ENCODE results near the gene TMEM82.
"Not testable (repeated sequence)": the region's sequence is repeated elsewhere in the genome, so short reads cannot be mapped to it uniquely, and the experiment has no call there.

Gene TMEM82

GRCh38 chr1:15742339-15742801 lies at the start of gene TMEM82:
Gene TMEM82, plus strand, starts transcription at chr1:15742499. Its CDS starts 61 bp downstream, at chr1:15742560.
- DNase-seq, result no peak

DNA sequence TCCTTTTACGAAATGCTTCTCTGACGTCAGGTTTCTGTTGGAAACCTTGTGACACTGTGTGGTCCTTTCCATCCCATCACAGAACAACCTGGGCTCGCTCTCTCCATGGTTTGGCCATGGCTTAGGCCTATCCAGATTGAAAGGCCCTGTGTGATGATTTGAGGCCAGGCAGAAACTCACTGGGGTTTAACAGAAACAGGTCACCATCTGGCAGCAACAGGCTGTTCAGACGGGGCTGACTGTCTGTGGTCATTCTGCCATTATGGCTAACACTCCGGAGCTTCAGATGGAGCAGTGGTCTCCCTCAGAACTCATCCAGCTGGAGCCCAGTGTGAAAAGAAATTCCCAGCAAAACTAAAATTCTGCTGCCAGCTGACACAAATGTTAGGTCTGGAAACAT lies 48.9 kb upstream of the TMEM82 start:
- DNase-seq, result no peak

GRCh38 chr1:15696956-15697521 lies 45.3 kb upstream of the TMEM82 start:
- DNase-seq, result no peak

DNA sequence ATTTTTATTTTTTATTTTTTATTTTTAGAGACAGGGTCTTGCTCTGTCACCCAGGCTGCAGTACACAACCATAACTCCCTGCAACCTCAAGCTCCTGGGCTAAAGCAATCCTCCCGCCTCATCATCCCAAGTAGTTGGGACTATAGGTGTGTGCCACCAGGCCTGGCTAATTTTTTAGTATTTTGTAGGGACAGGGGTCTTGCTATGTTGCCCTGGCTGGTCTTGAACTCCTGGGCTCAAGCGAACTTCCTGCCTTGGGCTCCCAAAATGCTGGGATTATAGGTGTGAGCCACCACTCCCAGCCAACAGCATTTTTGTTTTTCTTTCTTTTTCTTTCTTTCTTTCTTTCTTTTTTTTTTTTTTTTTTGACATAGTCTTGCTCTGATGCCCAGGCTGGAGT lies 44.1 kb upstream of the TMEM82 start:
- no peak for DNase-seq

DNA sequence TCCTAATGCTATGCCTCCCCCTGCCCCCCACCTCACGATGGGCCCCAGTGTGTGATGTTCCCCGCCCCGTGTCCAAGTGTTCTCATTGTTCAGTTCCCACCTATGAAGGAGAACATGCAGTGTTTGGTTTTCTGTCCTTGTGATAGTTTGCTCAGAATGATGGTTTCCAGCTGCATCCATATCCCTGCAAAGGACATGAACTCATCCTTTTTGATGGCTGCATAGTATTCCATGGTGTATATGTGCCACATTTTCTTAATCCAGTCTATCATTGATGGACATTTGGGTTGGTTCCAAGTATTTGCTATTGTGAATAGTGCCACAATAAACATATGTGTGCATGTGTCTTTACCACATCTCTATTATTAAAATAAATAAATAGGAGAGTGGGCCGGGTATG lies 43.0 kb upstream of the TMEM82 start:
- not testable (repeated sequence) for DNase-seq

DNA sequence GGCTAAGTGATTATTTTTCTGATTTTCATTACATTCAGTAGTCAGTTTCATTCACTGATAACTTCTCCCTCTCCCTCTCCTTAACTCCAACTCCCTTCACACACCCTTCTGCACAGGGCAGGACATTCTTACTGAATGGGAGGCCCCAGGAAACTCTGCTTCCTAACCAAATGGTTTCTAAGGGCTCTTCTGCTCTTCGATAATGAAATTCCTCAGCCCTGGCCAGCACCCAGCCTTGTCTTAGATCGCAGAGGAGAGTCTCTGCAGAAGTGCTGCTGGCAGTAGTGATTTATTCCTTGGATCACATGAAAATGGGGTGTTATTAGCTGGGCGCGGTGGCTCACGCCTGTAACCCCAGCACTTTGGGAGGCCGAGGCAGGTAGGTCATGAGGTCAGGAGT lies 41.8 kb upstream of the TMEM82 start:
- no peak for DNase-seq

- no peak for DNase-seq
Measured at GRCh38 chr1:15701784-15702183, 40.5 kb upstream of the TMEM82 start.

GRCh38 chr1:15702722-15703550 lies 39.4 kb upstream of the TMEM82 start:
- DNase-seq, result no peak

DNA sequence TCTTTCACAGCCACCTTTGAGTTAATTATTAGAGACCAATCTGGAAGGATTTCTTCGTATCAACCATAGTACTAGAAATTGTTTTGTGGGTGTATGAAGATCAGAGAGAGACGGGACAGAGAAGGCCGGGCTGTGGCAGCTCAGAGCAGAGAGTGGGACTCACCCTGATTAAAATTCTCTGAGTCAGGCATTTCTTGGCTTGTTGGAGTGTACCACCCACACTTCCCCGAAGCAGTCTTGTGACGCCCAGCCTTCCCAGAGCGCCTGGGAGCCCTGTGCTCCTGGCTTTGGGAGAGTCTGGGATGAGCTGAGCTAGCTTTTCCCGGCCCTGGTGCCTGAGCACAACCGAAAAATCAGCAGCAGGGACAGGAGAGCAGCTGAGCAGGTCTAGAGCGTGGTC lies 38.7 kb upstream of the TMEM82 start:
- no peak for DNase-seq

GRCh38 chr1:15704526-15705183 lies 37.6 kb upstream of the TMEM82 start:
- DNase-seq, result no peak

- DNase-seq, result no peak
Measured at GRCh38 chr1:15705184-15705566, 37.1 kb upstream of the TMEM82 start.

GRCh38 chr1:15706751-15707150 lies 35.5 kb upstream of the TMEM82 start:
- no peak for DNase-seq

- no peak for DNase-seq
Measured at GRCh38 chr1:15707239-15707925, 34.9 kb upstream of the TMEM82 start.

DNA sequence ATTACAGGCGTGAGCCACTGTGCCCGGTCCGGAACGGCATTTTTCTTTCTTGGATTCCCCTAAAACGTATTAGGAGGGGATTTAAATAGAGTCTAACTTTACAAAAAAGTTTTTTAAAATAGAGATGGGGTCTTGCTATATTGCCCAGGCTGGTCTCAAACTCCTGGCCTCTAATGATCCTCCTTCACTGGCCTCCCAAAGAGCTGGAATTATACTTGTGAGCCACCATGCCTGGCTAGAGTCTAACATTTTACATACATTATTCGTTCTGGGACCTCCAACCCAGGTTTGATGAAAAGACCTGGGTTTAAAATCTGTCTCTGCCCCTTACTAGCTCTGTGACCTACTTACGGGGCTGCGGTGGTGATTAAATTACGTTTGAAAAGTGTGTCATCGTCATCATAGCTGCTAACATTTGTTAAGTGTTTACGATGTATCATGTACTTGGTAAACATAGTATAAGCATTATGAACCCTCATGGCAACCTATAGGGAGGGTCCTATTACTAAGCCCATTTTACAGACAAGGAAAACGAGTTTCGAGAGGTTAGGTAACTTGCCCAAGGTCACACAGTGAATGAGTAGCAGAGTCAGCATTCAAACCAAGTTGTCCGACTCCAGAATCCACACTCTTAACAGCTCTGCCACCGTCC lies 33.7 kb upstream of the TMEM82 start:
- DNase-seq, result no peak

DNA sequence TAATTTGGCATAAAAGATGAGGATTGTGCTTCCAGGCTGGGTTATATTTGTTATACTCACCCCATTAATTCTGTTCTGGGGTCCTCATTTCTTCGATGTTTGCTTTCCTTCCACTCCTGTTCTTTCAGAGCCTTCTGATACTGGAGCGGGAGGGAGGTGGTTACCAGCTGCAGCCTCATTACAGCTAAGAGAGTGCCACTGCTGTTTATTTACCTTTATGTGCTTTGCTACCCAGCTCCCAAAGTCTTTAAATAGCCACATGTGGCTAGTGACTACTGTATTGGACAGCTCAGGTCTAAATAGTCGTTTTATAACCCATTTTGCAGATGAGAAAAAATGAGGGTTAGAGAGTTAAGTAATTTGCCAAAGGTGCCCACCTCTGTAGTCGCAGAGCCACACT lies 33.1 kb upstream of the TMEM82 start:
- DNase-seq, result no peak

- DNase-seq, result no peak
Measured at GRCh38 chr1:15712168-15712567, 30.1 kb upstream of the TMEM82 start.

DNA sequence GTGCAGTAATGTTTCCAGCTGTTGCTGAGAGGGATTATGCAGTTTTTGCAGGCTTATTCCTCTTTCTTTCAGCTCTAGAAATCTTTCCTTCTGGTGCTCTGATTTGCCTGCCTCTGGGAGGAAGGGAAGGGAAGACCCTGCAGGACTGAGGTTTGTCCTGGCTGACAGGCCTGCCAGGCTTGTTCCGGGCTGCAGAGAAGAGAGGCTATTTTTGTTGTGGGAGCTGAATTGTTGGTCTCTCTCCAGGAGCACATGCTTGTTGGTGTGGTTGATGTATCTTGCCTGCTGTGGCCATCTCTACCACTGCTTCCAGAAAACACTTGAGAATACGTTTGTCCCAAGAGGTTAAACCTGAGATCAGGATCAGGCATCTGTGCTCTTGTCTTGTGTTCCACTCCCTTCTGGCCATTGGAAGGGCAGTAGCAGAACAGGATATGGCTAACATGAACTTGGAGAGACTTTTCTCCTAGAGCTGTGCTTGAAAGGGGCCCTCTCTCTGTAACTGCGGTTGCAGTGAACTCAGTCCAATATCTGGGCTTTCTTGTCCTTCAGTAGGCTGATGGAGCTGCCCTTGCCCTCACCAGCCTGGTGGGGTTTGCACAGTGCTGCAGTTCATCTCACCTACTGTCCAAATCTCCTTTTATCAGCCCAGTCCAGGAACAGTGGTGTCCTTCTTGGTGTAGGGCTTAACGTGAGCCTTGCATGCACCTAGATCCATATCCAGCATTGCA lies 27.7 kb upstream of the TMEM82 start:
- no peak for DNase-seq

- no peak for DNase-seq
Measured at GRCh38 chr1:15717418-15718125, 24.7 kb upstream of the TMEM82 start.

GRCh38 chr1:15718199-15718601 lies 24.1 kb upstream of the TMEM82 start:
- DNase-seq, result no peak

DNA sequence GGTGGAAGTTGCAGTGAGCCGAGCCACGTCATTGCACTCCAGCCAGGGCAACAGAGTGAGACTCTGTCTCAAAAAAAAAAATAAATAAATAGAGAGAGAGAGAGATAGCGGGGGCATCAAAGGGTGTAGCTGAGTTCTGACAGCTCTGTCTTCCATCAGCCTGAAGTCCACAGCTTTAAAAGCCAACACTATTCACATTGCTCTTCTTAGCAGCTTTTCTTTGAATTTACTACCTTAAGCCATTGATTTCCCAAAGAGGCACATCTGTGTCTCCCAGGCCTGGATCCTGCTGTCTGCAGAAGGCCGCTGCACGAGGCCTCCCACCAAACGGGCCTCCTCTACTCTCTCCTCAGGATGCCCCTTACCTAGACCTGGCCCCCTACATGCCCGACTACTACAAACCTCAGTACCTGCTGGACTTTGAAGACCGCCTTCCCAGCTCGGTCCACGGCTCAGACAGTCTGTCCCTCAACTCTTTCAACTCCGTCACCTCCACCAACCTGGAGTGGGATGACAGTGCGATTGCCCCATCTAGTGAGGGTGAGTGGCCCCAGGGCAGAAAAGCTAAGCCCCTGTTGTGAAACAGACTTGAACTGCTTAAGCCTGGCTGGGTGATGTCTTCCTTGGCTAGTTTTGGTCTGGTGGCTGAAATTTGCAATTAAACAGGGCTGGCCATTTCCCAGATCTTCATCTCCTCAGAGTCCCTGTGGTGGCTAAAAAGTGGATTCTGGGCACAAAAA lies 22.7 kb upstream of the TMEM82 start:
- DNase-seq, result no peak

DNA sequence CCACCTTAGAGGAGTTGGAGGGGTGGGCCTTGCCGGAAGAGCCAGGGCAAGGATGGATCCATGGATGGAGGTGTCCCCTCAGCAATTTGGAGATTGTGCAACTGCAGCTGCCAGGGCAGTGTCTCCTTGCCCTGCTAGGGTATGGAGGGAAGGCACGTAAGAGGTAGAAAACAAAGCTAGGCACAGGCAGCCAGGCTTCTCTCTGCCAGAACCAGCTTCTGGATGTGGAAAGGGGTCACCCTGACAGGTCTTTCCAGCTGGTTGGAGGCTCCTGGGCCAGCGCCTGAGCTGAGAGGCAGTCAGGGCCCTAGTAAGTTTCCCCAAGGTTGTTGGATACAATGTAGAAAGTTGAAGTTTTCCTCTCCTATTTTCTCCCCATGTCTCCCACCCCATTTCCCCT lies 21.4 kb upstream of the TMEM82 start:
- DNase-seq, result no peak

All from NCI-H187 treated with DMSO at 0.1 percent for 48 hours (cell line).